ENCODE data around the gene ME1.

The ME1 gene

DNA sequence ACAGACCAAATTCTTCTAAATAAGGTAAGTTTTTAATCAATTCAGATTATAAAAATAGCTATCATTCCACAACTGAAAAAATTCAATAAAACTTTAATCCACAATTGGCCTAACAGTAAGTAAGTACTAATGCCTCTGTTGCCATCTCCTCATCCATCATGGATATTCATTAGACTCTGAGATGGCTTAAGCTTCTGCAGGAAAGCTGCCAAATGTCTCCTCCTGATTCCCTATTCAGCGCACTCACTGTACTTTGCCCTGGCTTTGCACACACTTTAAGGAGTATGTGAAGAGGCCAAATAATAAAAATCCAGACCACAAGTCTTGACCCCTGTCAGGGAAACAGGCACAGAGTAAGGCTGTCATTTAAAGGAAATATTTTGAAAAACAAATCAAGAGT is 261.3 kb downstream of the ME1 start:
- H3K4me3 ChIP-seq (ENCODE audit: low read depth, low read length): no peak overlapping the region
- H3K36me3 ChIP-seq (ENCODE audit: control insufficient read depth, insufficient read depth, low read length): peaks cover 98% of the 10 kb centered on the region
- H3K9ac ChIP-seq (ENCODE audit: low read depth, low read length): no peak overlapping the region
- H3K27ac ChIP-seq (ENCODE audit: low read depth, low read length): no peak overlapping the region
- no peaks in the 10 kb centered on the region for H3K27me3 ChIP-seq (ENCODE audit: control insufficient read depth, insufficient read depth, low read length)
- H3K9me3 ChIP-seq (ENCODE audit: control insufficient read depth, insufficient read depth, low read length): no peaks in the 10 kb centered on the region
- no peaks in the 10 kb centered on the region for H3K4me1 ChIP-seq (ENCODE audit: control insufficient read depth, insufficient read depth, low read length)

GRCh38 chr6:83169106-83169505 is 261.7 kb downstream of the ME1 start:
- H3K9me3 ChIP-seq (ENCODE audit: control insufficient read depth, insufficient read depth, low read length): no peaks in the 10 kb centered on the region
- no peak overlapping the region for H3K27ac ChIP-seq (ENCODE audit: low read depth, low read length)
- H3K36me3 ChIP-seq (ENCODE audit: control insufficient read depth, insufficient read depth, low read length): peaks cover 98% of the 10 kb centered on the region
- no peak overlapping the region for H3K9ac ChIP-seq (ENCODE audit: low read depth, low read length)
- no peak overlapping the region for H3K4me3 ChIP-seq (ENCODE audit: low read depth, low read length)
- H3K4me1 ChIP-seq (ENCODE audit: control insufficient read depth, insufficient read depth, low read length): no peaks in the 10 kb centered on the region
- H3K27me3 ChIP-seq (ENCODE audit: control insufficient read depth, insufficient read depth, low read length): no peaks in the 10 kb centered on the region

- Histone ChIP-seq H3K27ac (ENCODE audit: low read depth, low read length) (no peak overlapping the region), H3K4me3 (ENCODE audit: low read depth, low read length) (no peak overlapping the region), H3K4me1 (ENCODE audit: control insufficient read depth, insufficient read depth, low read length) (no peaks in the 10 kb centered on the region), H3K27me3 (ENCODE audit: control insufficient read depth, insufficient read depth, low read length) (no peaks in the 10 kb centered on the region), H3K9ac (ENCODE audit: low read depth, low read length) (no peak overlapping the region), H3K36me3 (ENCODE audit: control insufficient read depth, insufficient read depth, low read length) (peaks cover 99% of the 10 kb centered on the region), H3K9me3 (ENCODE audit: control insufficient read depth, insufficient read depth, low read length) (no peaks in the 10 kb centered on the region)
Observed at GRCh38 chr6:83168556-83168955, 262.3 kb downstream of the ME1 start.

GRCh38 chr6:83167726-83168278 is 263.0 kb downstream of the ME1 start:
- Histone ChIP-seq H3K9ac (ENCODE audit: low read depth, low read length) (no peak overlapping the region), H3K27me3 (ENCODE audit: control insufficient read depth, insufficient read depth, low read length) (no peaks in the 10 kb centered on the region), H3K36me3 (ENCODE audit: control insufficient read depth, insufficient read depth, low read length) (peaks cover 99% of the 10 kb centered on the region)

More at GRCh38 chr6:83167726-83168278, 263.0 kb downstream of the ME1 start:
- Histone ChIP-seq H3K9me3 (ENCODE audit: control insufficient read depth, insufficient read depth, low read length) (no peaks in the 10 kb centered on the region), H3K4me3 (ENCODE audit: low read depth, low read length) (no peak overlapping the region), H3K4me1 (ENCODE audit: control insufficient read depth, insufficient read depth, low read length) (no peaks in the 10 kb centered on the region), H3K27ac (ENCODE audit: low read depth, low read length) (no peak overlapping the region)

Data from HUES48 (cell line).